A673 (cell line): ENCODE measurements around the gene NFU1. TPM values are rescaled to one million over a fixed set of nuclear protein-coding genes. Genes with fewer than 3 reads are reported as not detected.

ENCODE experiments used
- total RNA-seq: library from RNA; stranded (reverse); gene quantifications from 2 replicates; pipeline ENCODE4 v1.2.3, GENCODE V29; 2021

The NFU1 gene
- total RNA-seq, 1 experiment from 2014 or later = 54.3 TPM

Other genes with a start within 250 kb of the NFU1 start
- gene GFPT1, start 50.2 kb downstream of the NFU1 start, total RNA-seq = 53.0 and 56.9 TPM in 2 replicates
- 40.1 and 40.5 TPM in 2 replicates for gene AAK1, start 206.3 kb upstream of the NFU1 start, total RNA-seq